GM12875 (cell line): Measurements from ENCODE around the gene LYPD4.
A peak's percentile ranks its signal among the peaks of the same experiment; 100 is the strongest.
"Not testable (repeated sequence)": the region's sequence is repeated elsewhere in the genome, so short reads cannot be mapped to it uniquely, and the experiment has no call there.

Experiments used
- H3K4me3 ChIP-seq: one replicate; pipeline ENCODE4 v1.5.1; 2011; ENCODE audit warnings: low read depth, low read length, control low read depth
- CTCF ChIP-seq: IDR thresholded peaks from 2 replicates; pipeline ENCODE4 v1.5.1; 2011; ENCODE audit warnings: low read depth, mild to moderate bottlenecking, control low read depth, inconsistent platforms, low read length, moderate library complexity, borderline replicate concordance; ENCODE audit not compliant: insufficient read depth

The LYPD4 gene

GRCh38 chr19:41796901-41797300 lies 47.6 kb downstream of the LYPD4 start:
- no peak for TF ChIP-seq CTCF
- no peak overlapping the region for H3K4me3 ChIP-seq

- TF ChIP-seq CTCF = no peak
- no peak within 1 kb of the TSS for H3K4me3 ChIP-seq
Measured at GRCh38 chr19:41796362-41796761, 48.1 kb downstream of the LYPD4 start, which contains the start of gene CEACAM3. Gene CEACAM3, plus strand, starts transcription at chr19:41796587. Its CDS starts 91 bp downstream, at chr19:41796678.

GRCh38 chr19:41795031-41795461 lies 49.4 kb downstream of the LYPD4 start:
- TF ChIP-seq CTCF = peak; percentile 79
- H3K4me3 ChIP-seq = no peak overlapping the region

- H3K4me3 ChIP-seq = no peak overlapping the region
- no peak for TF ChIP-seq CTCF
Measured at GRCh38 chr19:41793414-41793727, 51.1 kb downstream of the LYPD4 start.

GRCh38 chr19:41792513-41793413 lies 51.7 kb downstream of the LYPD4 start:
- peak; percentile 82 for TF ChIP-seq CTCF
- no peak overlapping the region for H3K4me3 ChIP-seq

- H3K4me3 ChIP-seq = not testable (repeated sequence)
Measured at GRCh38 chr19:41789053-41789452, 55.4 kb downstream of the LYPD4 start.

GRCh38 chr19:41788518-41788917 lies 56.0 kb downstream of the LYPD4 start:
- H3K4me3 ChIP-seq = not testable (repeated sequence)
